Measurements from ENCODE around the gene SRP9.
"Not testable (repeated sequence)": the region's sequence is repeated elsewhere in the genome, so short reads cannot be mapped to it uniquely, and the experiment has no call there.

Gene SRP9

GRCh38 chr1:225755671-225756319 is 21.8 kb upstream of the SRP9 start:
- in situ Hi-C loops (cut with HindIII; ENCODE audit: low sequenced_read_pairs): no loop called here

GRCh38 chr1:225757927-225758656 is 19.5 kb upstream of the SRP9 start:
- in situ Hi-C loops (cut with HindIII; ENCODE audit: low sequenced_read_pairs): no loop called here

- in situ Hi-C loops (cut with HindIII; ENCODE audit: low sequenced_read_pairs): not testable (repeated sequence)
Measured at GRCh38 chr1:225759972-225760371, 17.7 kb upstream of the SRP9 start.

- in situ Hi-C loops (cut with HindIII; ENCODE audit: low sequenced_read_pairs): no loop called here
Measured at GRCh38 chr1:225760531-225760930, 17.1 kb upstream of the SRP9 start.

- in situ Hi-C loops (cut with HindIII; ENCODE audit: low sequenced_read_pairs): not testable (repeated sequence)
Measured at GRCh38 chr1:225761395-225761794, 16.2 kb upstream of the SRP9 start.

- in situ Hi-C loops (cut with HindIII; ENCODE audit: low sequenced_read_pairs): no loop called here
Measured at GRCh38 chr1:225762002-225762441, 15.6 kb upstream of the SRP9 start.

GRCh38 chr1:225762444-225762843 is 15.2 kb upstream of the SRP9 start:
- in situ Hi-C loops (cut with HindIII; ENCODE audit: low sequenced_read_pairs): no loop called here

GRCh38 chr1:225763716-225764548 is 13.7 kb upstream of the SRP9 start:
- in situ Hi-C loops (cut with HindIII; ENCODE audit: low sequenced_read_pairs): no loop called here

- in situ Hi-C loops (cut with HindIII; ENCODE audit: low sequenced_read_pairs): loop anchor here (5.0 kb wide), 1 partner anchor 104 kb away; no protein-coding TSS in a partner anchor
Measured at GRCh38 chr1:225765982-225766674, 11.5 kb upstream of the SRP9 start.

GRCh38 chr1:225766967-225767633 is 10.5 kb upstream of the SRP9 start:
- in situ Hi-C loops (cut with HindIII; ENCODE audit: low sequenced_read_pairs): loop anchor here (5.0 kb wide), 1 partner anchor 105 kb away; no protein-coding TSS in a partner anchor

- in situ Hi-C loops (cut with HindIII; ENCODE audit: low sequenced_read_pairs): loop anchor here (5.0 kb wide), 1 partner anchor 106 kb away; no protein-coding TSS in a partner anchor
Measured at GRCh38 chr1:225767634-225768540, 9.7 kb upstream of the SRP9 start.

GRCh38 chr1:225768662-225769426 is 8.8 kb upstream of the SRP9 start:
- in situ Hi-C loops (cut with HindIII; ENCODE audit: low sequenced_read_pairs): loop anchor here (5.0 kb wide), 1 partner anchor 107 kb away; no protein-coding TSS in a partner anchor

- in situ Hi-C loops (cut with HindIII; ENCODE audit: low sequenced_read_pairs): loop anchor here (5.0 kb wide), 1 partner anchor 107 kb away; no protein-coding TSS in a partner anchor
Measured at GRCh38 chr1:225769687-225770086, 7.9 kb upstream of the SRP9 start.

GRCh38 chr1:225770561-225771248 is 6.9 kb upstream of the SRP9 start:
- in situ Hi-C loops (cut with HindIII; ENCODE audit: low sequenced_read_pairs): no loop called here

GRCh38 chr1:225771661-225772322 is 5.8 kb upstream of the SRP9 start:
- in situ Hi-C loops (cut with HindIII; ENCODE audit: low sequenced_read_pairs): no loop called here

- in situ Hi-C loops (cut with HindIII; ENCODE audit: low sequenced_read_pairs): no loop called here
Measured at GRCh38 chr1:225772323-225772768, 5.3 kb upstream of the SRP9 start.

- in situ Hi-C loops (cut with HindIII; ENCODE audit: low sequenced_read_pairs): no loop called here
Measured at GRCh38 chr1:225772848-225773247, 4.8 kb upstream of the SRP9 start.

Measured in endothelial cell of hepatic sinusoid (primary cell).